ENCODE data around the gene LAPTM4A.

LAPTM4A gene

DNA sequence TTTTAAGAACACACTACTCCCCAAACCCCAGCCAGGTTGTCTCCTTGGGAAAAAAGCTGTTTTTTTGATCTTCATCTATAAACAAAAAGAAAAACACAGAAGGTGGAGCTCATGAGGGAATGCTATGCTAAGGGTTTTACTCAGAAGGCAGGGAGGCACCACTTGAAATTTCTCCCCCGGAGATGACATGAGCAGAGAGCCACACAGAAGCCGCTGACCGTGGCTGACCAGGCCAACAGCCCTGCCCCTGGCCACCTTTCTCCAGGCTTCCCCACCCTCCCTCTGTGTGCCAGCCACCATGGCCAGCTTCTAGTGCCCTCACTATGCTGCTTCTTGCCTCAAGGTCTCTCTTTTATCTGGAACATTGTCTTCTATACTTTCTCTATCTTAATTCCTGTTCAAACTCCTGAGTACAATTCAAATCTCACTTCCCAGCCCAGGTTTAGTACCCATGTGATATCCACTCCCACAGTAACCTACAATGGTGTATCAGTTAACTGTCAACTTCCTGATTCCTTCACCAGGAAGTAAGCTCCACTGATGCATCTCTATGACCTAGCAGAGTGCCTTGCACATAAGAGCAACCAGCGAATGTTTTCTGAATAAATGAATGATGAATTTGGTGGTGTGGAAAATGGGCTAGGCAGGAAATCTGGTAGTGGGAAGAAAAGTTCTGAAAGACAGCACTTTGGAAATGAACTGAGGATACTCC, 15.3 kb downstream of the LAPTM4A start:
- H4K8ac ChIP-seq (ENCODE audit: low read depth, low read length) = no peak overlapping the region
- H3K23ac ChIP-seq (ENCODE audit: low read length) = no peak overlapping the region
- H3K79me1 ChIP-seq (ENCODE audit: low read length) = no peaks in the 10 kb centered on the region
- H2BK120ac ChIP-seq (ENCODE audit: insufficient read depth, low read length, poor library complexity) = no peak overlapping the region
- H2AK5ac ChIP-seq (ENCODE audit: low read length) = no peak overlapping the region
- H2BK5ac ChIP-seq (ENCODE audit: low read depth, low read length, poor library complexity) = no peak overlapping the region
- peaks cover 0 to 5% of the 10 kb centered on the region in 2 experiments for H3K4me1 ChIP-seq (ENCODE audit: control insufficient read depth in 1 of 2, insufficient read depth in 2 of 2, low read length in 2 of 2)
- no CpG with 5 or more reads among the region's 4 CpGs for WGBS (ENCODE audit: extremely low coverage, insufficient coverage, insufficient read length)
- H3K18ac ChIP-seq (ENCODE audit: low read length) = no peak overlapping the region
- no peak overlapping the region for H4K12ac ChIP-seq (ENCODE audit: low read depth, low read length)
- H4K91ac ChIP-seq (ENCODE audit: low read depth, low read length) = no peak overlapping the region
- H3K9me3 ChIP-seq (ENCODE audit: insufficient read depth, low read depth, low read length) = no peaks in the 10 kb centered on the region
- no peaks in the 10 kb centered on the region for H3K27me3 ChIP-seq (ENCODE audit: insufficient read depth, low read length)
- no peak overlapping the region for H2AFZ ChIP-seq (ENCODE audit: insufficient read depth, low read length, poor library complexity)
- H3K36me3 ChIP-seq (ENCODE audit: control insufficient read depth in 1 of 2, insufficient read depth in 2 of 2, low read length in 2 of 2) = peaks cover 19 to 51% of the 10 kb centered on the region in 2 experiments
- H2BK12ac ChIP-seq (ENCODE audit: low read length) = no peak overlapping the region
- no peaks in the 10 kb centered on the region for H3K79me2 ChIP-seq (ENCODE audit: control insufficient read depth, insufficient read depth, low read length, poor library complexity)
- H3K9ac ChIP-seq (ENCODE audit: low read length) = no peak overlapping the region
- no peak overlapping the region for H3K27ac ChIP-seq (ENCODE audit: low read depth, low read length)
- H3K4ac ChIP-seq (ENCODE audit: low read depth, low read length) = no peak overlapping the region
- no peak overlapping the region for H3K4me2 ChIP-seq (ENCODE audit: low read length)
- no peak for DNase-seq
- no peak overlapping the region for H3K14ac ChIP-seq (ENCODE audit: low read length)
- no peak overlapping the region for H3K4me3 ChIP-seq (ENCODE audit: low read depth, low read length)

GRCh38 chr2:20034821-20035220, 16.6 kb downstream of the LAPTM4A start:
- H4K91ac ChIP-seq (ENCODE audit: low read depth, low read length) = no peak overlapping the region
- no peak for DNase-seq
- H3K27me3 ChIP-seq (ENCODE audit: insufficient read depth, low read length) = no peaks in the 10 kb centered on the region
- H3K36me3 ChIP-seq (ENCODE audit: control insufficient read depth in 1 of 2, insufficient read depth in 2 of 2, low read length in 2 of 2) = peaks cover 23 to 52% of the 10 kb centered on the region in 2 experiments
- no peak overlapping the region for H3K18ac ChIP-seq (ENCODE audit: low read length)
- H3K79me1 ChIP-seq (ENCODE audit: low read length) = no peaks in the 10 kb centered on the region
- H3K9me3 ChIP-seq (ENCODE audit: insufficient read depth, low read depth, low read length) = peaks cover 2% of the 10 kb centered on the region
- H2BK12ac ChIP-seq (ENCODE audit: low read length) = no peak overlapping the region
- no peak overlapping the region for H3K9ac ChIP-seq (ENCODE audit: low read length)
- no peaks in the 10 kb centered on the region for H3K79me2 ChIP-seq (ENCODE audit: control insufficient read depth, insufficient read depth, low read length, poor library complexity)
- H3K4ac ChIP-seq (ENCODE audit: low read depth, low read length) = no peak overlapping the region
- peaks cover 0 to 5% of the 10 kb centered on the region in 2 experiments for H3K4me1 ChIP-seq (ENCODE audit: control insufficient read depth in 1 of 2, insufficient read depth in 2 of 2, low read length in 2 of 2)
- H2BK120ac ChIP-seq (ENCODE audit: insufficient read depth, low read length, poor library complexity) = no peak overlapping the region
- H3K4me2 ChIP-seq (ENCODE audit: low read length) = no peak overlapping the region
- no peak overlapping the region for H4K12ac ChIP-seq (ENCODE audit: low read depth, low read length)
- H3K23ac ChIP-seq (ENCODE audit: low read length) = no peak overlapping the region
- H4K8ac ChIP-seq (ENCODE audit: low read depth, low read length) = no peak overlapping the region
- H2AFZ ChIP-seq (ENCODE audit: insufficient read depth, low read length, poor library complexity) = no peak overlapping the region
- H3K27ac ChIP-seq (ENCODE audit: low read depth, low read length) = no peak overlapping the region
- no peak overlapping the region for H3K14ac ChIP-seq (ENCODE audit: low read length)
- no peak overlapping the region for H3K4me3 ChIP-seq (ENCODE audit: low read depth, low read length)
- no peak overlapping the region for H2BK5ac ChIP-seq (ENCODE audit: low read depth, low read length, poor library complexity)
- WGBS (ENCODE audit: extremely low coverage, insufficient coverage, insufficient read length) = no CpG with 5 or more reads among the region's 2 CpGs
- H2AK5ac ChIP-seq (ENCODE audit: low read length) = no peak overlapping the region

- no peak overlapping the region for H2BK120ac ChIP-seq (ENCODE audit: insufficient read depth, low read length, poor library complexity)
- no peaks in the 10 kb centered on the region for H3K27me3 ChIP-seq (ENCODE audit: insufficient read depth, low read length)
- H3K14ac ChIP-seq (ENCODE audit: low read length) = no peak overlapping the region
- H3K4me1 ChIP-seq (ENCODE audit: control insufficient read depth in 1 of 2, insufficient read depth in 2 of 2, low read length in 2 of 2) = peaks cover 0 to 5% of the 10 kb centered on the region in 2 experiments
- no peak overlapping the region for H4K91ac ChIP-seq (ENCODE audit: low read depth, low read length)
- H3K79me2 ChIP-seq (ENCODE audit: control insufficient read depth, insufficient read depth, low read length, poor library complexity) = no peaks in the 10 kb centered on the region
- DNase-seq = no peak
- peak overlapping the region; percentile 58 for H3K18ac ChIP-seq (ENCODE audit: low read length)
- H2BK5ac ChIP-seq (ENCODE audit: low read depth, low read length, poor library complexity) = no peak overlapping the region
- no peak overlapping the region for H2AK5ac ChIP-seq (ENCODE audit: low read length)
- H3K9ac ChIP-seq (ENCODE audit: low read length) = no peak overlapping the region
- H3K36me3 ChIP-seq (ENCODE audit: control insufficient read depth in 1 of 2, insufficient read depth in 2 of 2, low read length in 2 of 2) = peaks cover 17 to 46% of the 10 kb centered on the region in 2 experiments
- no peak overlapping the region for H4K8ac ChIP-seq (ENCODE audit: low read depth, low read length)
- H3K4me3 ChIP-seq (ENCODE audit: low read depth, low read length) = no peak overlapping the region
- H3K79me1 ChIP-seq (ENCODE audit: low read length) = no peaks in the 10 kb centered on the region
- peaks cover 2% of the 10 kb centered on the region for H3K9me3 ChIP-seq (ENCODE audit: insufficient read depth, low read depth, low read length)
- H3K27ac ChIP-seq (ENCODE audit: low read depth, low read length) = peak overlapping the region; percentile 21
- no peak overlapping the region for H4K12ac ChIP-seq (ENCODE audit: low read depth, low read length)
- no peak overlapping the region for H3K4me2 ChIP-seq (ENCODE audit: low read length)
- H3K4ac ChIP-seq (ENCODE audit: low read depth, low read length) = no peak overlapping the region
- no peak overlapping the region for H2BK12ac ChIP-seq (ENCODE audit: low read length)
- no peak overlapping the region for H3K23ac ChIP-seq (ENCODE audit: low read length)
- no CpG with 5 or more reads among the region's 4 CpGs for WGBS (ENCODE audit: extremely low coverage, insufficient coverage, insufficient read length)
- no peak overlapping the region for H2AFZ ChIP-seq (ENCODE audit: insufficient read depth, low read length, poor library complexity)
Observed at GRCh38 chr2:20034218-20034617, 17.2 kb downstream of the LAPTM4A start.

GRCh38 chr2:20033322-20033721, 18.1 kb downstream of the LAPTM4A start:
- Histone ChIP-seq H3K79me2 (ENCODE audit: control insufficient read depth, insufficient read depth, low read length, poor library complexity) (no peaks in the 10 kb centered on the region), H3K9ac (ENCODE audit: low read length) (no peak overlapping the region), H2AK5ac (ENCODE audit: low read length) (no peak overlapping the region), H3K4ac (ENCODE audit: low read depth, low read length) (no peak overlapping the region), H4K91ac (ENCODE audit: low read depth, low read length) (no peak overlapping the region), H2BK12ac (ENCODE audit: low read length) (no peak overlapping the region), H4K8ac (ENCODE audit: low read depth, low read length) (no peak overlapping the region), H2BK120ac (ENCODE audit: insufficient read depth, low read length, poor library complexity) (no peak overlapping the region), H3K4me3 (ENCODE audit: low read depth, low read length) (no peak overlapping the region), H4K12ac (ENCODE audit: low read depth, low read length) (no peak overlapping the region), H3K9me3 (ENCODE audit: insufficient read depth, low read depth, low read length) (peaks cover 2% of the 10 kb centered on the region), H3K27me3 (ENCODE audit: insufficient read depth, low read length) (no peaks in the 10 kb centered on the region), H3K18ac (ENCODE audit: low read length) (no peak overlapping the region), H3K27ac (ENCODE audit: low read depth, low read length) (no peak overlapping the region), H3K79me1 (ENCODE audit: low read length) (no peaks in the 10 kb centered on the region), H2BK5ac (ENCODE audit: low read depth, low read length, poor library complexity) (no peak overlapping the region), H3K36me3 (ENCODE audit: control insufficient read depth in 1 of 2, insufficient read depth in 2 of 2, low read length in 2 of 2) (peaks cover 11 to 43% of the 10 kb centered on the region in 2 experiments), H2AFZ (ENCODE audit: insufficient read depth, low read length, poor library complexity) (no peak overlapping the region), H3K14ac (ENCODE audit: low read length) (no peak overlapping the region), H3K4me2 (ENCODE audit: low read length) (no peak overlapping the region), H3K23ac (ENCODE audit: low read length) (peak overlapping the region; percentile 40), H3K4me1 (ENCODE audit: control insufficient read depth in 1 of 2, insufficient read depth in 2 of 2, low read length in 2 of 2) (peaks cover 0 to 5% of the 10 kb centered on the region in 2 experiments)
- no peak for DNase-seq
- no CpG with 5 or more reads among the region's 3 CpGs for WGBS (ENCODE audit: extremely low coverage, insufficient coverage, insufficient read length)

Measured in trophoblast cell (in vitro differentiated cells and primary cell).